MCF 10A (cell line): ENCODE data around the gene RNPS1. TPM values are rescaled to one million over a fixed set of nuclear protein-coding genes. Genes with fewer than 3 reads are reported as not detected.

Experiments used
- BruUV-seq: library from RNA; stranded (reverse); fragments of 400-500 nt; replicated peaks from 2 replicates; lab custom pipeline; 2021; lab: Mats Ljungman, UMichigan
- CTCF ChIA-PET: fragments of 300-600 bp; sonication (Branson Sonifier 250); formaldehyde crosslinking; extraction: SDS; loops from one replicate; lab custom pipeline; 2021; ENCODE audit warnings: antibody characterized with exemption, inconsistent platforms; lab: Yijun Ruan, JAX
- POLR2A ChIA-PET: fragments of 300-600, 350-650 bp; sonication (Branson Sonifier 250); formaldehyde crosslinking; extraction: SDS; loops from one replicate; lab custom pipeline; 2020; ENCODE audit warnings: antibody characterized with exemption, inconsistent platforms; lab: Yijun Ruan, JAX
- DNase-seq: peaks from one replicate; pipeline ENCODE4 v3.0.0-alpha.2; 2018; ENCODE audit not compliant: unreplicated experiment
- H3K27ac Mint-ChIP-seq: one replicate; pipeline ENCODE4 v1.8.0; 2022; ENCODE audit warnings: mild to moderate bottlenecking, low read depth, mixed read lengths; ENCODE audit not compliant: unreplicated experiment
- H3K27me3 Mint-ChIP-seq: one replicate; pipeline ENCODE4 v1.8.0; 2022; ENCODE audit warnings: mixed read lengths; ENCODE audit not compliant: insufficient read depth, unreplicated experiment
- H3K36me3 Mint-ChIP-seq: one replicate; pipeline ENCODE4 v1.8.0; 2022; ENCODE audit warnings: mild to moderate bottlenecking, moderate library complexity, mixed read lengths; ENCODE audit not compliant: insufficient read depth, unreplicated experiment
- H3K4me1 Mint-ChIP-seq: one replicate; pipeline ENCODE4 v1.8.0; 2022; ENCODE audit warnings: mixed read lengths; ENCODE audit not compliant: insufficient read depth, unreplicated experiment
- H3K4me3 Mint-ChIP-seq: one replicate; pipeline ENCODE4 v1.8.0; 2022; ENCODE audit warnings: mild to moderate bottlenecking, moderate library complexity, mixed read lengths; ENCODE audit not compliant: unreplicated experiment
- H3K9me3 Mint-ChIP-seq: one replicate; pipeline ENCODE4 v1.8.0; 2022; ENCODE audit warnings: mixed read lengths; ENCODE audit not compliant: unreplicated experiment
- intact Hi-C: fragments of 100-400 bp; cut with micrococcal nuclease; formaldehyde crosslinking; loops from 2 replicates; pipeline ENCODE4 v1.14.1; 2022
- total RNA-seq: library from RNA; stranded (reverse); gene quantifications from 2 replicates; pipeline ENCODE4 v1.2.3, GENCODE V29; 2022
- TF ChIP-seq, protein P1 (sequence below): fragments of 200-600 bp; IDR thresholded peaks from one replicate; pipeline ENCODE4 v1.8.0; 2022; ENCODE audit warnings: antibody characterized with exemption, mild to moderate bottlenecking; ENCODE audit not compliant: unreplicated experiment

RNPS1 gene
- total RNA-seq, 1 experiment from 2014 or later: 245 TPM

DNA sequence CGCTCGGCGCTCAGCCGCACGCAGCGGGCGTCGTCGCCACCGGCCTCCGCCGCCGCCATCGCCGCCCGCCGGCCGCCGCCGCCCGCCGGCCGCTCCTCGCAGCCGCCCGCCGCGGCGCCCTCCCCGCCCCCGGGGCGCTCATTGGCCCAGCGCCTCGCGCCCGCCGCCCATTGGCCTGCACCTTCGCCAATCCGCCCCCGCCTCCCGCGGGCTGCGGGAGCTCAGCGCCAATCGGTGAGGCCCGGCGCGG, 53.3 kb downstream of the RNPS1 start, which contains the start of gene PGP:
Gene PGP (minus strand): TSS at position 122 of the 250 bp plus-strand sequence. CDS start 63 bp downstream, at position 59.
- TF ChIP-seq, protein P1, sequence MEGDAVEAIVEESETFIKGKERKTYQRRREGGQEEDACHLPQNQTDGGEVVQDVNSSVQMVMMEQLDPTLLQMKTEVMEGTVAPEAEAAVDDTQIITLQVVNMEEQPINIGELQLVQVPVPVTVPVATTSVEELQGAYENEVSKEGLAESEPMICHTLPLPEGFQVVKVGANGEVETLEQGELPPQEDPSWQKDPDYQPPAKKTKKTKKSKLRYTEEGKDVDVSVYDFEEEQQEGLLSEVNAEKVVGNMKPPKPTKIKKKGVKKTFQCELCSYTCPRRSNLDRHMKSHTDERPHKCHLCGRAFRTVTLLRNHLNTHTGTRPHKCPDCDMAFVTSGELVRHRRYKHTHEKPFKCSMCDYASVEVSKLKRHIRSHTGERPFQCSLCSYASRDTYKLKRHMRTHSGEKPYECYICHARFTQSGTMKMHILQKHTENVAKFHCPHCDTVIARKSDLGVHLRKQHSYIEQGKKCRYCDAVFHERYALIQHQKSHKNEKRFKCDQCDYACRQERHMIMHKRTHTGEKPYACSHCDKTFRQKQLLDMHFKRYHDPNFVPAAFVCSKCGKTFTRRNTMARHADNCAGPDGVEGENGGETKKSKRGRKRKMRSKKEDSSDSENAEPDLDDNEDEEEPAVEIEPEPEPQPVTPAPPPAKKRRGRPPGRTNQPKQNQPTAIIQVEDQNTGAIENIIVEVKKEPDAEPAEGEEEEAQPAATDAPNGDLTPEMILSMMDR: no peak
- H3K9me3 Mint-ChIP-seq: no peaks in the 10 kb centered on the region
- ChIA-PET CTCF (interaction anchor here (0.9 to 1.3 kb wide), 2 partner anchors 37 to 93 kb away, joined by 3 to 4 read pairs; partner anchors contain the start of gene ECI1), POLR2A (interaction anchor here (0.6 to 3.3 kb wide), 20 partner anchors 8 to 864 kb away, joined by 3 to 40 read pairs (median 4); partner anchors contain the start of genes CASKIN1, E4F1, ECI1 and MLST8)
- H3K36me3 Mint-ChIP-seq: peaks cover 17% of the 10 kb centered on the region
- H3K4me3 Mint-ChIP-seq: peak within 1 kb of the TSS; percentile 77
- intact Hi-C loops: loop anchor here (5.0 kb wide), 1 partner anchor 62 kb away; no protein-coding TSS in a partner anchor
- H3K27me3 Mint-ChIP-seq: no peaks in the 10 kb centered on the region
- peak within 1 kb of the TSS; percentile 57 for H3K27ac Mint-ChIP-seq
- H3K4me1 Mint-ChIP-seq: peaks cover 18% of the 10 kb centered on the region
- BruUV-seq: no TSS peak
- no peak for DNase-seq

DNA sequence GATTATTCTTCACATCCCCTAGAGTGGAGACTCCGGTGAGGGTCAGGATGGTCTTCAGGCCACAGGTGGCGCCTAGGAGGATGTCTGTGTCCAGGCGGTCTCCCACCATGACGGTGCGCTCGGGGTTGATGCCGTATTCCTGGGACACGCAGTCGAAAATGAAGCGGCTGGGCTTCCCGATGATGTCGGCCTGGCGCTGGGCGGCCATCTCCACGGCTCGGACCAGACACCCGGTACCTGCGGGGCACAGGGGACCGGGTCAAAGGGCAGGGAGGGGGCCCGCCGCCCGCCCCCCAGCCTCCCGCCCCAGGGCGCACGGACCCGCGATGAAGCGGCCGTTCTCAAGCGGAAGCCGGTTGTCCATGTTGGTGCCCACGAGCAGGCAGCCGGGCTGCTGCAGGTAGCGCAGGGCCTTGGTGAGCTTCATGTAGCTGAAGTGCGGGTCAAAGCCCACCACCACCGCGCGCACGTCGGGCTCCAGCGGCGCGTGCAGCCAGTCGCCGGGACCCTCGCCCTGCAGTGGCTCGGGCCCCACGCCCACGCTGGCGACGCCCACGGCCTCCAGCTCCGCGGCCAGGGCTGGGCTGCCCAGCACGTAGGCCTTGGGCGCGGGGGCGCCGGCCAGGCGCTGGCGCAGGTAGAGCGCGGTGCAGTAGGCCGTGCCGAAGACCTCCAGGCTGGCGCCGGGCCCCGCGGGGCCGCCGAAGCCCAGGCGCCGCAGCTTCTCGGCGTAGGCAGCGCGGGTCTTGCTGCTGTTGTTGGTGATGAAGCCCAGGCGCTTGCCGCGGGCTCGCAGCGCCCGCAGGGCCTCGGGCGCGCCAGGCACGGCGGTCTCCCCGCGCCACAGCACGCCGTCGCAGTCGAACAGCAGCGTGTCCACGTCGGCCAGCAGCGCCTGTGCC, 53.9 kb downstream of the RNPS1 start:
- peak overlapping the region; percentile 33 for H3K27ac Mint-ChIP-seq
- ChIA-PET POLR2A (interaction anchor here (0.6 to 3.3 kb wide), 19 partner anchors 8 to 863 kb away, joined by 3 to 40 read pairs (median 4); partner anchors contain the start of genes CASKIN1, E4F1, ECI1 and MLST8), CTCF (interaction anchor here (0.9 to 1.3 kb wide), 2 partner anchors 37 to 93 kb away, joined by 3 to 4 read pairs; partner anchors contain the start of gene ECI1)
- DNase-seq: no peak
- peaks cover 18% of the 10 kb centered on the region for H3K4me1 Mint-ChIP-seq
- H3K27me3 Mint-ChIP-seq: no peaks in the 10 kb centered on the region
- BruUV-seq: TSS peak; percentile 61
- H3K9me3 Mint-ChIP-seq: no peaks in the 10 kb centered on the region
- TF ChIP-seq, protein P1: no peak
- H3K4me3 Mint-ChIP-seq: peak overlapping the region; percentile 77
- intact Hi-C loops: loop anchor here (5.0 kb wide), 1 partner anchor 62 kb away; no protein-coding TSS in a partner anchor
- H3K36me3 Mint-ChIP-seq: peaks cover 18% of the 10 kb centered on the region

DNA sequence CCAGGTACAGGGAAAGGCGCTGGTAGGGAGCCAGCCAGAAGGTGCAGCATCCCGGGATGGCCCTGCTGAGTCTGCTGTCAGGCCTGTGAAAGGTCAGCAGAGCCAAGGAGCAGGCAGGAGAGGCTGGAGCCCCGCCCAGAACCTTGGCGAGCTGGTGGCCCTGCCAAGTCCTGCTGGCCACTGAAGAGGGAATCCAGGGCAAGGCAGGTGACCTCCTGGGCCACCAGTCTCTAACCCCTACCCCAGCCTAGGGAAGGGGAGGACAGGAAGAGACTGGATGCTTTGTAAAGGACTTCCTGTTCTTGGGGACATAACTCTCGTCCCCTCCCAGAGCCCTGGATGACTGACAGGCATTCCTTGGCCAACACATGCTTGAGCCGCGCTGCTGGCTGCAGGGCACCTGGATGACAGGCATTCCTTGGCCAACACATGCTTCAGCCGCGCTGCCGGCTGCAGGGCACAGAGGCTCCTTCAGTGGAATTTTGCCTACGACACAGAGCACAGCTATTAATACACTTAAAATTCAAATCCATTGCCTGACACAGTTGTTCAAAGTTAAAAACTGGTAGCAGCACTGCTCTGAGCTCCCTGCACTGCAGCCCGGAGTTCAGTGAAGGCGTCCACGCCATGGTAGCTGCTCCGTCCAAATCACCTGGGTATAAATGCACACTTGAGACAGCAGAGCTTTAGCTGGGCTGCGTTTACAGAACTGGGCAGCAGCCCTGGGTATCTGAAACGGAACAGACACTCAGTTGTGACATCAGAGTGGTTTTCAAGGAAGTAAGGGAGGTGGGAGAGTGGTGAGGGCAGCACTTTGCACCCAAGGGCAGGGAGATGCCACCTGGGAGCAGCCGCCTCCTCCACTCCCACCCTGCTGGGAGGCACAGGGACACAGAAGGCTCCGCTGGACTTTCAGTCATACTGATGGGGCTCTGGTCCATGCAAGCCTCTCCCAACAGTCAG, 55.3 kb downstream of the RNPS1 start:
- H3K4me1 Mint-ChIP-seq: peaks cover 21% of the 10 kb centered on the region
- TF ChIP-seq, protein P1: no peak
- peak overlapping the region; percentile 72 for H3K4me3 Mint-ChIP-seq
- POLR2A ChIA-PET: interaction anchor here (0.6 to 1.8 kb wide), 18 partner anchors 10 to 320 kb away, joined by 3 to 8 read pairs (median 3); partner anchors contain the start of genes ATP6V0C, E4F1, ECI1 and GFER
- peak; percentile 64 for DNase-seq
- intact Hi-C loops: loop anchor here (5.0 kb wide), 1 partner anchor 60 kb away; no protein-coding TSS in a partner anchor
- H3K27me3 Mint-ChIP-seq: no peaks in the 10 kb centered on the region
- no peaks in the 10 kb centered on the region for H3K9me3 Mint-ChIP-seq
- BruUV-seq: no TSS peak
- H3K36me3 Mint-ChIP-seq: peaks cover 31% of the 10 kb centered on the region
- CTCF ChIA-PET: interaction anchor here (0.9 kb wide), 1 partner anchor 39 kb away, joined by 3 read pairs; the partner anchor contains the start of gene ECI1
- peak overlapping the region; percentile 33 for H3K27ac Mint-ChIP-seq
